Ishikawa (cell line): Measurements from ENCODE around the gene WFDC8.
A peak's percentile ranks its signal among the peaks of the same experiment; 100 is the strongest.

Source experiments
- CEBPB ChIP-seq: IDR thresholded peaks from 2 replicates; pipeline ENCODE4 v1.6.1; 2012
- CREB1 ChIP-seq: IDR thresholded peaks from 2 replicates; pipeline ENCODE4 v1.6.1; 2012; ENCODE audit warnings: low read depth
- EGR1 ChIP-seq: IDR thresholded peaks from 2 replicates; pipeline ENCODE4 v1.6.1; 2012
- EP300 ChIP-seq: IDR thresholded peaks from 2 replicates; pipeline ENCODE4 v1.6.1; 2012; ENCODE audit warnings: borderline replicate concordance
- FOXM1 ChIP-seq: IDR thresholded peaks from 2 replicates; pipeline ENCODE4 v1.6.1; 2012; ENCODE audit warnings: low read depth, borderline replicate concordance
- NFIC ChIP-seq: IDR thresholded peaks from 2 replicates; pipeline ENCODE4 v1.6.1; 2012
- RAD21 ChIP-seq: IDR thresholded peaks from 2 replicates; pipeline ENCODE4 v1.6.1; 2012; ENCODE audit warnings: low read depth
- REST ChIP-seq: IDR thresholded peaks from 2 replicates; pipeline ENCODE4 v1.6.1; 2012; ENCODE audit warnings: low read depth, mild to moderate bottlenecking
- TAF1 ChIP-seq: IDR thresholded peaks from 2 replicates; pipeline ENCODE4 v1.6.1; 2012; ENCODE audit warnings: low read depth, mild to moderate bottlenecking
- TCF12 ChIP-seq: IDR thresholded peaks from 2 replicates; pipeline ENCODE4 v1.6.1; 2012; ENCODE audit warnings: low read depth
- TEAD4 ChIP-seq: IDR thresholded peaks from 2 replicates; pipeline ENCODE4 v1.6.1; 2012
- YY1 ChIP-seq: IDR thresholded peaks from 2 replicates; pipeline ENCODE4 v1.6.1; 2012; ENCODE audit warnings: low read depth
- ZBTB7A ChIP-seq: IDR thresholded peaks from 2 replicates; pipeline ENCODE4 v1.6.1; 2012; ENCODE audit warnings: low read depth
- TF ChIP-seq, protein P1 (sequence below): IDR thresholded peaks from 2 replicates; pipeline ENCODE4 v1.6.1; 2012
- TF ChIP-seq, protein P2 (sequence below): IDR thresholded peaks from 2 replicates; pipeline ENCODE4 v1.6.1; 2012

Gene WFDC8

GRCh38 chr20:45538209-45538799 is 40.8 kb downstream of the WFDC8 start:
- TF ChIP-seq NFIC: no peak
- no peak for TF ChIP-seq TCF12
- no peak for TF ChIP-seq EGR1
- no peak for TF ChIP-seq CEBPB
- TF ChIP-seq EP300: no peak

GRCh38 chr20:45527294-45527693 is 51.8 kb downstream of the WFDC8 start:
- TF ChIP-seq TCF12 (no peak), EGR1 (no peak), RAD21 (no peak), REST (no peak), TAF1 (no peak), YY1 (no peak), TEAD4 (no peak), FOXM1 (no peak), NFIC (no peak)
- TF ChIP-seq, protein P1, sequence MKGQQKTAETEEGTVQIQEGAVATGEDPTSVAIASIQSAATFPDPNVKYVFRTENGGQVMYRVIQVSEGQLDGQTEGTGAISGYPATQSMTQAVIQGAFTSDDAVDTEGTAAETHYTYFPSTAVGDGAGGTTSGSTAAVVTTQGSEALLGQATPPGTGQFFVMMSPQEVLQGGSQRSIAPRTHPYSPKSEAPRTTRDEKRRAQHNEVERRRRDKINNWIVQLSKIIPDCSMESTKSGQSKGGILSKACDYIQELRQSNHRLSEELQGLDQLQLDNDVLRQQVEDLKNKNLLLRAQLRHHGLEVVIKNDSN: no peak

DNA sequence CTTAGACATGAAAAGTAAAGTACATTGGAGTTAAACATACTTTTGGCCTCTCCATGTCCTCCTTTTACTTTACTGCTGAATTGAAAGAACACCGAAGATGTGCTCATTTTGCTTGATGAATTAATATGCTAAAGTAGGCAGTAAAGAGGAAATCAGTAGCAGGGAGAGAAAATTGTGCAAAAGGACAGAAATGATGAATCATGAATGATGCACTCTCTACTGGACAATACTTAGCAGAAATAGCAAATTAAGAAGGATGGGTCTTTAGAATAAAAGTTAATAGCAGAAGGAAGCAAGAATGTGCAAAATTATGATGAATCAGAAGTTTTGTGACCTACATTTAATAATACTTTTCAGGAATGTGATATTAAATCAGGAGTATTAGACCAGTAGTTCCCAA is 55.3 kb downstream of the WFDC8 start:
- no peak for TF ChIP-seq TAF1
- no peak for TF ChIP-seq FOXM1
- no peak for TF ChIP-seq NFIC
- TF ChIP-seq, protein P1: no peak
- TF ChIP-seq TCF12: no peak
- no peak for TF ChIP-seq ZBTB7A
- TF ChIP-seq REST: no peak
- TF ChIP-seq CREB1: no peak
- TF ChIP-seq, protein P2, sequence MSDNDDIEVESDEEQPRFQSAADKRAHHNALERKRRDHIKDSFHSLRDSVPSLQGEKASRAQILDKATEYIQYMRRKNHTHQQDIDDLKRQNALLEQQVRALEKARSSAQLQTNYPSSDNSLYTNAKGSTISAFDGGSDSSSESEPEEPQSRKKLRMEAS: no peak
- TF ChIP-seq YY1: no peak
- no peak for TF ChIP-seq CEBPB
- TF ChIP-seq TEAD4: no peak
- TF ChIP-seq EGR1: no peak
- no peak for TF ChIP-seq RAD21
- no peak for TF ChIP-seq EP300

DNA sequence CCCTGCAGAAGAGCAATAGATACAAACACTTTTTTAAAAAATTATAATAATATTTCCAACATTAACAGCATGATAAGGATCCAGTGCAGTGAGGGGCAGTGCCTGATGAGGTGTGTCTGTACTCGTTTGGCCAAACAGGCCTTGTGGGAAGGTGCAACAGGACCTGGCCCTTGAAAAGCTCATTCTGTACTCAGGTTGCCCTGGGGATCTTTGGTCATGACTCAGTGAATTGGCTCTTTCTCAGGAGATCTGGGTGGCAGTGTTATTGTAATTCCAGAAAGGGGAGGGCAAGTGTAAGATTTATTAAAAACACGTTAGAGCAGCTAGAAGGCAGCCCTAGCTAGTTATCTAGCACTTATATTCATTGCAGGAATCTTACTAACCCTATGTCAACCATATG is 60.8 kb downstream of the WFDC8 start:
- TF ChIP-seq REST: no peak
- no peak for TF ChIP-seq CEBPB
- TF ChIP-seq RAD21: no peak
- TF ChIP-seq NFIC: peak; percentile 60

- TF ChIP-seq REST (peak; percentile 82), TEAD4 (no peak), TAF1 (no peak), RAD21 (no peak), NFIC (no peak), CREB1 (no peak), FOXM1 (no peak)
Measured at GRCh38 chr20:45515147-45515913, 63.8 kb downstream of the WFDC8 start, which contains the start of gene SPINT3. SPINT3 (minus strand) TSS chr20:45515622; CDS start chr20:45515608, 14 bp downstream.
